ENCODE measurements around the gene MYBPC3. TPM values are rescaled to one million over a fixed set of nuclear protein-coding genes. Genes with fewer than 3 reads are reported as not detected.

The MYBPC3 gene
- total RNA-seq, 1 experiment from 2014 or later, result not detected

DNA sequence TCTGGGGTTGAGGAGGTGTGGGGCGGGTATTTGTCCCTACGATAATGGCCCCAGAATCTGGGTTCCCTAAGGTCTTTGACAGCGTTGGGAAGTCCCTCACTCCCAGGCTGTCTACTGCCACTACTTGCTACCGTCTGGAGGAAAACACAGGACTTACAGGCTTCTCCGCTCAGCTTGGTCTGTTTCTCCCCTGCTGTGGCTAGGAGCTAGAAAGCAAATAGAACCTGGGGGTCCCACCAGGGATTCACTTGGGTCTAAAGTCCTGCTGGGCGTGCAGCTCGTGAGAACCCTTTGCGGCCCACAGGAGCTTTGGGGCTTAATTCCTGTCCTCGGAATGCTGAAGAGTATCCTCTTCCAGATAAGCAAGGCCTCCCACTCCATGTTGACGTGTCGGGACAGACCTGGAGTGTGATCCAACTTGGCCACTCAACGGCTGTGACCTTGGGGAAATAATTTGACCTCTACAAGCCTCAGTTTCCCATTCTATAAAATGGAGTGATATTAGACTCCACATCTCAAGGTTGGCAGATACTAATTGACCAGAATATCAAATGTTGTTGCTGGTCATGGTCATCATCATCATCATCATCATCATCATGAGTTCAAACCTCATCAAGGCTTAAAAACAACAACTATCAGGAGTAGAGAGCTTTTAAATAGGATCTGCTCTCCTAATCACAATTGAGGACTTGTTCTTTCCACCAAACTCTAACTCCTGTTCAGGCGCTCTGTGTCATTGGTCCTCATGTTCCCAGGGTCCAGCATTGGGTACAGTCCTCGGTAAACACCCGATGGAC is 1.7 kb upstream of the MYBPC3 start:
- Mint-ChIP-seq H3K9me3 (ENCODE audit: low read depth, unreplicated experiment) (no peaks in the 10 kb centered on the region), H3K36me3 (ENCODE audit: insufficient read depth, unreplicated experiment) (no peaks in the 10 kb centered on the region), H3K27me3 (ENCODE audit: unreplicated experiment) (no peaks in the 10 kb centered on the region), H3K27ac (ENCODE audit: unreplicated experiment) (no peak overlapping the region), H3K4me3 (ENCODE audit: low read depth, unreplicated experiment) (no peak overlapping the region), H3K4me1 (ENCODE audit: low read depth, unreplicated experiment) (no peaks in the 10 kb centered on the region)
- no TSS peak for BruUV-seq (replicated peaks)
- CTCF ChIA-PET, result interaction anchor here (0.8 to 1.1 kb wide), 3 partner anchors 95 to 201 kb away, joined by 4 to 10 read pairs (median 10); partner anchors contain the start of gene NR1H3
- no peak for DNase-seq
- TF ChIP-seq, protein P1, sequence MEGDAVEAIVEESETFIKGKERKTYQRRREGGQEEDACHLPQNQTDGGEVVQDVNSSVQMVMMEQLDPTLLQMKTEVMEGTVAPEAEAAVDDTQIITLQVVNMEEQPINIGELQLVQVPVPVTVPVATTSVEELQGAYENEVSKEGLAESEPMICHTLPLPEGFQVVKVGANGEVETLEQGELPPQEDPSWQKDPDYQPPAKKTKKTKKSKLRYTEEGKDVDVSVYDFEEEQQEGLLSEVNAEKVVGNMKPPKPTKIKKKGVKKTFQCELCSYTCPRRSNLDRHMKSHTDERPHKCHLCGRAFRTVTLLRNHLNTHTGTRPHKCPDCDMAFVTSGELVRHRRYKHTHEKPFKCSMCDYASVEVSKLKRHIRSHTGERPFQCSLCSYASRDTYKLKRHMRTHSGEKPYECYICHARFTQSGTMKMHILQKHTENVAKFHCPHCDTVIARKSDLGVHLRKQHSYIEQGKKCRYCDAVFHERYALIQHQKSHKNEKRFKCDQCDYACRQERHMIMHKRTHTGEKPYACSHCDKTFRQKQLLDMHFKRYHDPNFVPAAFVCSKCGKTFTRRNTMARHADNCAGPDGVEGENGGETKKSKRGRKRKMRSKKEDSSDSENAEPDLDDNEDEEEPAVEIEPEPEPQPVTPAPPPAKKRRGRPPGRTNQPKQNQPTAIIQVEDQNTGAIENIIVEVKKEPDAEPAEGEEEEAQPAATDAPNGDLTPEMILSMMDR (IDR thresholded peaks at IDR 0.05; ENCODE audit: unreplicated experiment), result no peak
- intact Hi-C loops (cut with micrococcal nuclease; ENCODE audit: unreplicated experiment), result loop anchor here (10.0 kb wide), 1 partner anchor 99 kb away; the partner anchor contains the start of gene NR1H3

DNA sequence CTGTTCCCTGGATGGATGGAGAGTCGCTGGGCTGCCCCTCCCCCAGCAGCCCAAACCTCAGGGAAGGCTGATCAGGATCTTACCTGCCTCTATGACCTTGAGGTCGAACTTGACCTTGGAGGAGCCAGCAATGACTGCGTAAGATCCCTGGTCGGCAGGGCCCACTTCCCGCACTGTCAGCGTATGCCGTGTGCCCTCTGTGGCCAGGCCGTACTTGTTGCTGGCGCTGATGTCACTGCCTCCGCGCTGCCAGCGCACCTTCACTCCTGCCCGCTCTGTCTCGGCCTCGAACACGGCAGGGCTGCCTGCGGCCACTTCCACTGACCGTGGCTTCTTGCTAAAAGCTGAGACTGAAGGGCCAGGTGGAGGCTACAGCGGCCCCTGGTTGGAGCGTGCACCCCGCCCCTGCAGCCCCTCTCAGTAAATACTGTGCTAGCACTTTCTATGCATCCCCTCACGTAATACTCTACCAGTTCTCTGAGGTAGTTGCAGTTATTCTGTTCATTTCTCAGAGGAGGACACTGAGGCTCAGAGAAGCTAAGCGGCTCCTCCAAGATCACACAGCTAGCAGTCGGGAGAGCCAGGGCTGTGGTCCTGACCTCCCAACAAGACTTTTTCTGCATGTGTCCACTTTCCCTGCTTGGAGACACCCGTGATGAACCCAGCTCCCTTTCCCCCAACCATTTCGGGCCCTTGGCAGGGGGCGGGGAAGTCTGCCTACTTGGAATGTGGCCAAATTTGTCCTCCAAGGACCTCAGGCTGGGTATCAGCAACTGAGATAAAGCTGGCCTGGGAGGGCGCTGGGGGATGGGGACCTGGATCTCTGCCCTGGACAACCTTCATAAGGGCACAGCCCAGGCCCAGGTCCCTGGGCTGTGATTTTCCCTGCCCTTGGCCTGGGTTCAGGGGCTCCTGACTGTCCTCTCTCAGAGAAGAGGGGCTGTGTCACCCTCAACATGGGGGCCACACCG is 1.1 kb downstream of the MYBPC3 start:
- H3K4me1 Mint-ChIP-seq (ENCODE audit: low read depth, unreplicated experiment), result no peaks in the 10 kb centered on the region
- no TSS peak for BruUV-seq (replicated peaks)
- intact Hi-C loops (cut with micrococcal nuclease; ENCODE audit: unreplicated experiment), result loop anchor here (10.0 kb wide), 1 partner anchor 97 kb away; the partner anchor contains the start of gene NR1H3
- no peak for DNase-seq
- no peaks in the 10 kb centered on the region for H3K36me3 Mint-ChIP-seq (ENCODE audit: insufficient read depth, unreplicated experiment)
- H3K4me3 Mint-ChIP-seq (ENCODE audit: low read depth, unreplicated experiment), result no peak overlapping the region
- TF ChIP-seq, protein P1 (IDR thresholded peaks at IDR 0.05; ENCODE audit: unreplicated experiment), result no peak
- H3K27me3 Mint-ChIP-seq (ENCODE audit: unreplicated experiment), result peaks cover 23% of the 10 kb centered on the region
- H3K27ac Mint-ChIP-seq (ENCODE audit: unreplicated experiment), result no peak overlapping the region
- H3K9me3 Mint-ChIP-seq (ENCODE audit: low read depth, unreplicated experiment), result no peaks in the 10 kb centered on the region
- CTCF ChIA-PET, result interaction anchor here (0.6 kb wide), 1 partner anchor 488 kb away, joined by 10 read pairs; no protein-coding TSS in a partner anchor

DNA sequence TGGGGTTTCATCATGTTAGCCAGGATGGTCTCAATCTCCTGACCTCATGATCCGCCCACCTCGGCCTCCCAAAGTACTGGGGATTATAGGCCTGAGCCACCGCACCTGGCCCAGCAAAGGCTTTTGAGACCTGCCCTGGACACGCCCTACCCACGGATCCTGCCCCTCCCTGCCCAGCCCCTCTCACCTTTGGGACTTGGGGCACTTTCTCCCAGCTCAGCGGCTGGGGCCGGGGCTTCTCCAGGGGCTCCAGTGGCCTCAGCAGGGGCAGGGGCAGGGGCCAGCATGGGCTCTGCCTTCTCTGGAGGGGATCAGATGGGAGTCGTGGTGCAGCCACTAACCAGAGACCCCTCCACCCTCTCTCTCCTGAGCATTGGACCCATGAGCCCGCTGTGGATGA is 2.2 kb downstream of the MYBPC3 start:
- CTCF ChIA-PET, result no interaction called here
- intact Hi-C loops (cut with micrococcal nuclease; ENCODE audit: unreplicated experiment), result loop anchor here (10.0 kb wide), 1 partner anchor 96 kb away; the partner anchor contains the start of gene NR1H3

More for the DNA sequence above, 2.2 kb downstream of the MYBPC3 start:
- TF ChIP-seq, protein P1 (IDR thresholded peaks at IDR 0.05; ENCODE audit: unreplicated experiment), result no peak
- peaks cover 4% of the 10 kb centered on the region for H3K36me3 Mint-ChIP-seq (ENCODE audit: insufficient read depth, unreplicated experiment)
- H3K9me3 Mint-ChIP-seq (ENCODE audit: low read depth, unreplicated experiment), result no peaks in the 10 kb centered on the region
- no peak overlapping the region for H3K27ac Mint-ChIP-seq (ENCODE audit: unreplicated experiment)
- no peak for DNase-seq
- H3K27me3 Mint-ChIP-seq (ENCODE audit: unreplicated experiment), result peaks cover 34% of the 10 kb centered on the region
- no peaks in the 10 kb centered on the region for H3K4me1 Mint-ChIP-seq (ENCODE audit: low read depth, unreplicated experiment)
- no TSS peak for BruUV-seq (replicated peaks)
- H3K4me3 Mint-ChIP-seq (ENCODE audit: low read depth, unreplicated experiment), result no peak overlapping the region

Measured in Calu3 (cell line).